NT2/D1 (cell line): ENCODE measurements around the gene GPN1.

Experiments used
- SUZ12 ChIP-seq: IDR thresholded peaks from 2 replicates; pipeline ENCODE4 v1.6.1; 2011; ENCODE audit not compliant: insufficient read length, insufficient read depth; ENCODE audit errors: extremely low read depth
- ZNF274 ChIP-seq: IDR thresholded peaks from 2 replicates; pipeline ENCODE4 v1.6.1; 2011; ENCODE audit warnings: mild to moderate bottlenecking, low read depth, low read length

DNA sequence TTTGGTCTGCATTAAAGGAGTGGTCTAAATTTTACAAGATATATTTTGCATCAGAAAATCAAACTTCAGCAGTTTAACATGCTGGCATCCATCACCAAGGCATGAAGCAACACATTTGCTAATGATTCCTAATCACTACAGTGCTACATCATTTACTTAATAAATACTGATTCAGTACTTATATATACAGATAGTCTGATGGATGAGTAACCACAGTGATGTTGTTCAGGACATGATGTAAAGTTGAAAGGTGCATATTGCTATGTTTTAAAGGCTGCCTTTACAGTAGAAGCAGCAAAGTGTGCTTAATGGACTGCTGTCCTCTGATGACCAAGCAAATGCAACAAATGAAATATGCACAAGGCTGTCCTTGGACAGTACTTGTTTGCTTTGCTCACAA is 23.5 kb downstream of the GPN1 start:
- TF ChIP-seq ZNF274, result no peak
- no peak for TF ChIP-seq SUZ12
